ENCODE data around the gene SNED1.

DNA sequence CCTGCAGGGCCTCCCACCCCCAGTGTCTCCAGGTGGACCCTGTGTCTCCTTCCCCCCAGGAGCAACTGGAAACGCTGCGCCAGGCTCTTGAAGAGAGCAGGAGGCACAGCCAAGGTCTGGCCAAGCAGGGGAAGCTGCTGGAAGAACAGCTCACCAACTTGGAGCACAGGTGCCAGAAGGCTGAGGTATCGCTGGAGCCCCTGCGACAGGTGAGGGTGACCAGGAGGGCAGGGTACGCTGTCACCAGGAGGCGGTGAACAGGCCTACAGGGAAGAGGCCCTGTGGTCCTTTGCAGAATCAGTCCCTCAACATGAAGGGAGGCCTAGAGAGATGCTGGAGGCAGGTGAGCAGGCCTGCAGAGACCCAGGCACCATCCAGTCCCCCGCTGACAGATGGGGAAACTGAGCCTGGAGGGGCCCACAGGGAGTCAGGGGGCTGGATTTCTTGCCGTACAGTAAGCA, 15.6 kb upstream of the SNED1 start:
- no peak for TF ChIP-seq EZH2 (IDR thresholded peaks at IDR 0.05; ENCODE audit: borderline replicate concordance, low read length)
- TF ChIP-seq, protein P1, sequence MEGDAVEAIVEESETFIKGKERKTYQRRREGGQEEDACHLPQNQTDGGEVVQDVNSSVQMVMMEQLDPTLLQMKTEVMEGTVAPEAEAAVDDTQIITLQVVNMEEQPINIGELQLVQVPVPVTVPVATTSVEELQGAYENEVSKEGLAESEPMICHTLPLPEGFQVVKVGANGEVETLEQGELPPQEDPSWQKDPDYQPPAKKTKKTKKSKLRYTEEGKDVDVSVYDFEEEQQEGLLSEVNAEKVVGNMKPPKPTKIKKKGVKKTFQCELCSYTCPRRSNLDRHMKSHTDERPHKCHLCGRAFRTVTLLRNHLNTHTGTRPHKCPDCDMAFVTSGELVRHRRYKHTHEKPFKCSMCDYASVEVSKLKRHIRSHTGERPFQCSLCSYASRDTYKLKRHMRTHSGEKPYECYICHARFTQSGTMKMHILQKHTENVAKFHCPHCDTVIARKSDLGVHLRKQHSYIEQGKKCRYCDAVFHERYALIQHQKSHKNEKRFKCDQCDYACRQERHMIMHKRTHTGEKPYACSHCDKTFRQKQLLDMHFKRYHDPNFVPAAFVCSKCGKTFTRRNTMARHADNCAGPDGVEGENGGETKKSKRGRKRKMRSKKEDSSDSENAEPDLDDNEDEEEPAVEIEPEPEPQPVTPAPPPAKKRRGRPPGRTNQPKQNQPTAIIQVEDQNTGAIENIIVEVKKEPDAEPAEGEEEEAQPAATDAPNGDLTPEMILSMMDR (conservative IDR thresholded peaks at IDR 0.05 in 1 of 2, IDR thresholded peaks at IDR 0.05 in 1 of 2; ENCODE audit: extremely low read depth in 1 of 2, insufficient read depth in 1 of 2, low read depth in 1 of 2, low read length in 2 of 2), result no peak

Measured in mammary epithelial cell (primary cell).